Stimulated activated CD8-positive, alpha-beta memory T cell treated with anti-CD3 and anti-CD28 coated beads, Interleukin-4, amount 100 ng/mL, for 4 hours (primary cell): ENCODE data around the gene DPM2.

Source experiments
- DNase-seq, 2 donors: peaks; one replicate each; pipeline ENCODE4 v3.0.0-alpha.2; 2020; ENCODE audit warnings: low read depth in 2 of 2, low spot score in 1 of 2

Gene DPM2

GRCh38 chr9:127958728-127959127 is 21.1 kb upstream of the DPM2 start:
- DNase-seq = no peak

- DNase-seq = peak; percentile 67 to 76
Observed at GRCh38 chr9:127955294-127956015, 17.8 kb upstream of the DPM2 start.

GRCh38 chr9:127954831-127955293 is 17.2 kb upstream of the DPM2 start:
- no peak for DNase-seq

GRCh38 chr9:127953768-127954505 is 16.3 kb upstream of the DPM2 start:
- no peak for DNase-seq

- no peak for DNase-seq
Observed at GRCh38 chr9:127953154-127953553, 15.5 kb upstream of the DPM2 start.

GRCh38 chr9:127950513-127951289 is 13.0 kb upstream of the DPM2 start:
- DNase-seq = no peak

GRCh38 chr9:127949827-127950512 is 12.3 kb upstream of the DPM2 start:
- no peak for DNase-seq

- no peak for DNase-seq
Observed at GRCh38 chr9:127947841-127948710, 10.4 kb upstream of the DPM2 start.

- DNase-seq = no peak
Observed at GRCh38 chr9:127946728-127947127, 9.1 kb upstream of the DPM2 start.

GRCh38 chr9:127945942-127946341 is 8.3 kb upstream of the DPM2 start:
- DNase-seq = no peak

- no peak for DNase-seq
Observed at GRCh38 chr9:127945338-127945737, 7.7 kb upstream of the DPM2 start.

GRCh38 chr9:127944586-127945218 is 7.0 kb upstream of the DPM2 start:
- DNase-seq = no peak

- peak; percentile 41 to 57 for DNase-seq
Observed at GRCh38 chr9:127943731-127944144, 6.1 kb upstream of the DPM2 start.

- DNase-seq = no peak
Observed at GRCh38 chr9:127943011-127943662, 5.5 kb upstream of the DPM2 start.

- no peak for DNase-seq
Observed at GRCh38 chr9:127942216-127943010, 4.8 kb upstream of the DPM2 start.

GRCh38 chr9:127941961-127942215 is 4.2 kb upstream of the DPM2 start:
- no peak for DNase-seq

GRCh38 chr9:127941062-127941960 is 3.7 kb upstream of the DPM2 start:
- DNase-seq = no peak

- no peak for DNase-seq
Observed at GRCh38 chr9:127940593-127940992, 2.9 kb upstream of the DPM2 start.
